ENCODE data around the gene KRTAP5-2. TPM values are rescaled to one million over a fixed set of nuclear protein-coding genes. Genes with fewer than 3 reads are reported as not detected.
A peak's percentile ranks its signal among the peaks of the same experiment; 100 is the strongest.

KRTAP5-2 gene
- total and polyA plus RNA-seq, 7 donors: not detected

DNA sequence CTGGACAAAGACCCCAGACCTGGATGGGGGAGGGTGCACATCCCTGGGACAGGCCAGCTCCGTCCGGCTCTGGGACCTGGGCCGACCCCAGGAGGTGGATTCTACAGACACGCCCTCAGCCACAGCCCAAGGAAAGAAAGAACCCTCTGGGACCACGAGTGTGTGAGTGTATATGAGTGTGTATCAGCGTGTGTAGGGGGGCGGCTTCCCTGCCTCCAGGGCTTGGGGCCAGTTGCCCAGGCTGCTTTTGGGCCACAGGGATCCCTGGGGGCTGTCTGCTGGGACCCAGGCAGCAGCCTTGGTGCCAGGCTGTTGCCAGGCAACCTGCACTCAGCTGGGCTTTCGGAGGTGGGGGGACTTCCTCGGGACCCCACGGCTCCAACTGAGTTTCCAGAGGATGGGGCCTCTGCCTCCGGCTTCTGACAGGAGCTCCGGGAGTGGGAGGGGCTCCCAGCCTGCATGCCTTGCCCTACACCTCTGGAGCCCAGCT lies 34.9 kb downstream of the KRTAP5-2 start:
- 77 to 87% (median 80%) methylated on average over 8 to 12 of the region's 12 CpGs for WGBS, 3 donors
- peaks cover 60% of the 10 kb centered on the region for H3K4me1 ChIP-seq
- no peak overlapping the region for H3K4me3 ChIP-seq
- TF ChIP-seq, protein P1, sequence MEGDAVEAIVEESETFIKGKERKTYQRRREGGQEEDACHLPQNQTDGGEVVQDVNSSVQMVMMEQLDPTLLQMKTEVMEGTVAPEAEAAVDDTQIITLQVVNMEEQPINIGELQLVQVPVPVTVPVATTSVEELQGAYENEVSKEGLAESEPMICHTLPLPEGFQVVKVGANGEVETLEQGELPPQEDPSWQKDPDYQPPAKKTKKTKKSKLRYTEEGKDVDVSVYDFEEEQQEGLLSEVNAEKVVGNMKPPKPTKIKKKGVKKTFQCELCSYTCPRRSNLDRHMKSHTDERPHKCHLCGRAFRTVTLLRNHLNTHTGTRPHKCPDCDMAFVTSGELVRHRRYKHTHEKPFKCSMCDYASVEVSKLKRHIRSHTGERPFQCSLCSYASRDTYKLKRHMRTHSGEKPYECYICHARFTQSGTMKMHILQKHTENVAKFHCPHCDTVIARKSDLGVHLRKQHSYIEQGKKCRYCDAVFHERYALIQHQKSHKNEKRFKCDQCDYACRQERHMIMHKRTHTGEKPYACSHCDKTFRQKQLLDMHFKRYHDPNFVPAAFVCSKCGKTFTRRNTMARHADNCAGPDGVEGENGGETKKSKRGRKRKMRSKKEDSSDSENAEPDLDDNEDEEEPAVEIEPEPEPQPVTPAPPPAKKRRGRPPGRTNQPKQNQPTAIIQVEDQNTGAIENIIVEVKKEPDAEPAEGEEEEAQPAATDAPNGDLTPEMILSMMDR (IDR thresholded peaks at IDR 0.05): no peak
- intact Hi-C loops (cut with DNase I): no loop called here
- ATAC-seq: no peak
- H3K27me3 ChIP-seq (ENCODE audit: insufficient read depth in 3 of 3, low read length in 2 of 3): no peaks in the 10 kb centered on the region
- no peak overlapping the region for H3K27ac ChIP-seq
- peak in 1 of 2 donors; percentile 48 for DNase-seq
- peaks cover 0 to 35% of the 10 kb centered on the region in 2 donors for H3K36me3 ChIP-seq (ENCODE audit: insufficient read depth in 1 of 2, low read depth in 1 of 2)
- no peaks in the 10 kb centered on the region for H3K9me3 ChIP-seq

DNA sequence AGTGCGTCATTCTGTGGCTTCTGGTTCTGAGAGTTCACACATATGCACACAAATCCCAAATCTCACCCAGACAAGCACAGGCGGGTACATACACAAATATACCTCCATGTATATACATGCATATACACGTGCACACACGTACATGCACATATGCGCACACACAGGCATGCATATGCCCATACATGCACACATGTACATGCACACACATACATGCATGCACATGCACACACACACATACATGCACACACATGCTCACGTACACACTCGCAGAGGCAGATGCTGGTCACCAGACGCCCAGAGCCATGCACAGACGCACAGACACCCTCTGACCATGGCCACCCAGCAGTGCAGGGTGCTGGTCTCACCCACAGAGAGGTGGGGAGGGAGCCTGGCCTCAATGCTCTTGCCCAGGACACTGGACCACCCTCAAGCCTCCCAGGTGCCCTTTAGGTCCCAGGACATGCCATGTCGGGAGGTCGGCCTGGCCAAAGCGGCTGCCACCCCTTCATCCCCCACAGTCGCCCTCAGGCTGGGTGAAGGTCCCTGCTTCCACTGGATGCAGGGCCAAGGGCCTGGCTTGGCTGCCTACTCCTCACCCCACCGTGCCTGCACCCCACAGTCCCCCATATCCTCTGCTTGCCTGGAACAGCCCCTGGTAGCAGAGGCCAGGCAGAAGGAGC lies 35.5 kb downstream of the KRTAP5-2 start:
- intact Hi-C loops (cut with DNase I): no loop called here

DNA sequence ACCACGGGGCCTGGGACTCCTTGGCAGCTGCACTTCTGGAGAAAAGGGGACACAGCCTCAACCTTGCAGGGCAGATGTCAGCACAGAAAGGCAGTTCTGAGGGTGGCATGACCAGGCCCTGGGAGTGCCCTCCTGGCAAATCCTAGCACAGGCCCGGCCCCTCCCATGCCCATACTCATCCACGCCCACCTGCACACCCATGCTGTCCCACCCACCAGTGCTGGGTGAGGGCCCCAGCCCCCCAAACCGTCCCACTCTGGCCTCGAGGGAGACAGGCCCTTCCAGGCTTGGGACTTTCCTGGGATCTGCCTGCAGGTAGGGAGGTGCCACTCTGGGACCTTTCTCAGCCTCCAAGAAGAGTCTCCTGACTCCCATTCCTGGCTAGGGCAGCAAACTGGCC lies 36.1 kb downstream of the KRTAP5-2 start:
- TF ChIP-seq, protein P1 (IDR thresholded peaks at IDR 0.05): no peak
- ATAC-seq (no peak), DNase-seq (peak in 1 of 2 donors; percentile 43)
- Histone ChIP-seq H3K27ac (no peak overlapping the region), H3K4me3 (no peak overlapping the region), H3K36me3 (ENCODE audit: insufficient read depth in 1 of 2, low read depth in 1 of 2) (peaks cover 0 to 44% of the 10 kb centered on the region in 2 donors), H3K4me1 (peaks cover 50% of the 10 kb centered on the region), H3K9me3 (no peaks in the 10 kb centered on the region), H3K27me3 (ENCODE audit: insufficient read depth in 3 of 3, low read length in 2 of 3) (no peaks in the 10 kb centered on the region)
- intact Hi-C loops (cut with DNase I): no loop called here
- 84 to 85% (median 85%) methylated on average over 5 of the region's 5 CpGs for WGBS, 3 donors

More for the DNA sequence above, 35.5 kb downstream of the KRTAP5-2 start:
- no peaks in the 10 kb centered on the region for H3K27me3 ChIP-seq (ENCODE audit: insufficient read depth in 3 of 3, low read length in 2 of 3)
- TF ChIP-seq, protein P1 (IDR thresholded peaks at IDR 0.05): no peak
- H3K4me3 ChIP-seq: no peak overlapping the region
- WGBS, 3 donors: 94 to 95% (median 95%) methylated on average over 14 of the region's 14 CpGs
- H3K4me1 ChIP-seq: peaks cover 57% of the 10 kb centered on the region
- no peaks in the 10 kb centered on the region for H3K9me3 ChIP-seq
- DNase-seq (peak in 1 of 2 donors; percentile 10), ATAC-seq (no peak)
- no peak overlapping the region for H3K27ac ChIP-seq
- peaks cover 0 to 38% of the 10 kb centered on the region in 2 donors for H3K36me3 ChIP-seq (ENCODE audit: insufficient read depth in 1 of 2, low read depth in 1 of 2)

DNA sequence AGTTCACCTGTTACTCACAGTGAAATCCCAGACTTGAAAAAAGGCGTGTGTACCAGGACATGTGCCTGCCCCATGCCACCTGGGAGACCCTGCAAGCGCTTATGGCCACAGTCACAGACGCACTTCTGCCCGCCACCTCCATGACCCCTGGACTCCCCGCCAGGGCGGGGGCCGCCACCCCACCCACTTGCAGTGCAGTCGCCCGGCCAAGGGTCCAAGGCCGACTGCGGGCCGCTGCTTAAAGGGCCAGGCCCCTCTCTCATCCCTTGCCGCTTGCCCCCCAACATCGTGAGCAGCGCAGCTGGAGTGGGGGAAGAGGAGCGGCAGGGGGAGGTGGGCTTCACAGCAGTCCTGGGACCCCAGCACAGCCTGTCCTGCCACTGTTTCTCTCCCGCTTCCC lies 36.8 kb downstream of the KRTAP5-2 start:
- ATAC-seq (no peak), DNase-seq (peak in 1 of 2 donors; percentile 45)
- peak overlapping the region; percentile 89 for H3K27ac ChIP-seq
- no peaks in the 10 kb centered on the region for H3K27me3 ChIP-seq (ENCODE audit: insufficient read depth in 3 of 3, low read length in 2 of 3)
- peaks cover 44% of the 10 kb centered on the region for H3K4me1 ChIP-seq
- H3K4me3 ChIP-seq: no peak overlapping the region
- TF ChIP-seq, protein P1 (IDR thresholded peaks at IDR 0.05): no peak
- no peaks in the 10 kb centered on the region for H3K9me3 ChIP-seq
- WGBS, 3 donors: 91 to 95% (median 93%) methylated on average over 17 of the region's 17 CpGs
- intact Hi-C loops (cut with DNase I): no loop called here
- H3K36me3 ChIP-seq (ENCODE audit: insufficient read depth in 1 of 2, low read depth in 1 of 2): peaks cover 0 to 46% of the 10 kb centered on the region in 2 donors

Data from psoas muscle (tissue), 8 donors.